Activated CD4-positive, alpha-beta T cell treated with anti-CD3 and anti-CD28 coated beads, Interleukin-10, Interleukin-2, amounts not matched to agents 100 ng/mL and 50 ng/mL, durations not matched to agents 16 hours and 8 hours (primary cell): ENCODE results near the gene LIPH.
"Not testable (repeated sequence)": the region's sequence is repeated elsewhere in the genome, so short reads cannot be mapped to it uniquely, and the experiment has no call there.

ENCODE experiments used
- DNase-seq: peaks from one replicate; pipeline ENCODE4 v3.0.0-alpha.2; 2020

LIPH gene

GRCh38 chr3:185484296-185484695 lies 68.1 kb downstream of the LIPH start:
- DNase-seq: no peak

GRCh38 chr3:185479373-185479945 lies 72.9 kb downstream of the LIPH start:
- DNase-seq: no peak

DNA sequence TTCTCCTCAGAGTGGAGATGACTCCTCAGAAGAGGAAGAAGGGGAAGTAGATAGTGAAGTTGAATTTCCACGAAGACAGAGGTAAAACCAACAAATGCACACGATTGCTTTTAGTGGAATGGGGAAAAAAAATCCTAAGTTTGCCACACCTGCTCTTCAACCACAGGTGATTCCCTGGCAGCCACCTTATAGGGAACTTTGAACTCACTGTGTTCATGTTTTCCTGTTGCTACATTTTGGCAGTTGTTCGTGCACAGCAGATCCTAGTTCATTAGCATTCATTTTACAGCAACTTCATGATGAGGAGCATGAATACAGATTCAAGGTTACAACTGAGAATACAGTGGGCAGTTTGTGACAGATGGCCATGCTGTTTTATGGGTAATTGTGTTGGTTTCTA lies 75.1 kb downstream of the LIPH start:
- no peak for DNase-seq

DNA sequence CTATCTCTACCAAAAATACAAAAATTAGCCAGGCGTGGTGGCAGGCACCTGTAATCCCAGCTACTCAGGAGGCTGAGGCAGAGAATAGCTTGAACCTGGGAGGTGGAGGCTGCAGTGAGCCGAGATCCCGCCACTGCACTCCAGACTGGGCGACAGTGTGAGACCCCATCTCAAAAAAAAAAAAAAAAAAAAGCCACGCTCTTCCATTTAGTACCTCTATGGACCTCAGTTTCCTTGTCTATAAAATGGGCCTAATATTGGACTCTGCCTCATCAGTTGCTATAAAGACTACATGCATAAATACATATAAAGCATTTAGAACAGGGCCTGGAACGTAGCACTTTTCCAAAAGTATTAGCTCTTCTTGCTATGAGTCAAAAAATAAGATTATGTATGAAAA lies 77.5 kb downstream of the LIPH start:
- not testable (repeated sequence) for DNase-seq

DNA sequence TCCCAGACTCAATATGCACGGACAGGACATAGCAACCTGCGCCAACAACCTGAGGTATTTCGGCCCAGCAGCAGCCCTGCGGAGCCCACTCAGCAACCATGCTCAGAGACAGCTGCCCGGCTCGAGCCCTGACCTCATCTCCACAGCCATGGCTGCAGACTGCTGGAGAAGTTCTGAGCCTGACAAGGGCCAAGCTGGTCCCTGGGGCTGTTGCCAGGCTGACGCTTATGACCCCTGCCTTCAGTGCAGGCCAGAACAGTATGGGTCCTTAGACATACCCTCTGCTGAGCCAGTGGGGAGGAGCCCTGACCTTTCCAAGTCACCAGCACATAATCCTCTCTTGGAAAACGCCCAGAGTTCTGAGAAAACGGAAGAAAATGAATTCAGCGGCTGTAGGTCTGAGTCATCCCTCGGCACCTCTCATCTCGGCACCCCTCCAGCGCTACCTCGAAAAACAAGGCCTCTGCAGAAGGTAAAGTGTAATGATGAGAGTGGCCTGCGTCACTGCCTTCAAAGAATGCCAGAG lies 79.0 kb downstream of the LIPH start:
- no peak for DNase-seq

DNA sequence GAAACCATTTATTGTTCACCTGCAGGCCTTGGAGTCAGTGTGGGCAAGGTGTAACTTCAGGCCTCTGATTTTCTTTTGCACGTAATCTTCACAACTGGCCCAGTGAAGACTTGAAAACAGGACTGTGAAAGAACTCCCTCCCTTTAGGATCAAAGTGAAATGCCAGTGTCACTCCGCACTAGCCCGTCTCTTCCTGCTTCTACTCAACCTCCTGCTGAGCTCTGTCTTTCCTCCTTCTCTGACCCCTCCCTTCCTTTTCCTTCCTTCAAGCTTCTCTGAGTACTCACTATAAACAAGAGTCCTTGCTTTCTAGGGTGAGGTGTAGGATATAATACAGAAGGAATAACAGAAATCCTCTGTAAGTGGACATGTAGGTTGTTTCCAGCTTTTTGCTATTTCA lies 82.1 kb downstream of the LIPH start:
- DNase-seq: no peak

- no peak for DNase-seq
Observed at GRCh38 chr3:185469542-185469941, 82.8 kb downstream of the LIPH start.

DNA sequence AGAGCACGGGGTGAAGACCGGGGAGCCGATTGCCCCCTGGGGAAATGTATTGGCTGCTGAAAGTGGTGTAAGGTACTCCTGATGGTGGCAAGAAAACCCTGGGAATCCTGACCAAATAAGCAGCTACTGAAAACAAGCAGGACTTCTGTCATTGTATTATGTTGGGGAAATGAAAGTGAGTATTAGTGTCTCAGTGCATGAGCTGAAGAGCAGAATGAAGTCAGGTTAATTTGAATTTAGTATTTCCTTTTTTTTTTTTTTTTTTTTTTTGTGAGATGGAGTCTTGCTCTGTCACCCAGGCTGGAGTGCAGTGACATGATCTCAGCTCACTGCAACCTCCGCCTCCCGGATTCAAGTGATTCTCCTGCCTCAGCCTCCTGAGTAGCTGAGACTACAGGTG lies 86.3 kb downstream of the LIPH start:
- DNase-seq: not testable (repeated sequence)

DNA sequence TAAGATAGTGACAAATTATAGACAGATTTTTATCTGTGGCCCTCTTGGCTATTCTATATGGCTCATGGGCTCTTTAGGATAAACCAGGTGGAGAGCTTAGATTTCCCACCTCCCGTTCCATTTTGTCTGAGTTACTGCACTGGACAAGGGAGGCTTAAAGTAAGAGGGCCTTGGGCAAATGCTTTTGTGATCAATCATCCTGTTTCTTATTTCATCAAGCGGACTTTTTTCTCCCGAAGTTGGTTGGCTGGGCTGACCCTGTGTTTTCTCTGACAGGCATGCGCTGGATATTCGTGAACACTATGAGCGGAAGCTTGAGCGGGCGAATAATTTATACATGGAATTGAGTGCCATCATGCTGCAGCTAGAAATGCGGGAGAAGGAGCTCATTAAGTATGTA lies 86.9 kb downstream of the LIPH start:
- no peak for DNase-seq

GRCh38 chr3:185460719-185461350 lies 91.6 kb downstream of the LIPH start:
- DNase-seq: no peak

GRCh38 chr3:185460309-185460708 lies 92.1 kb downstream of the LIPH start:
- DNase-seq: no peak

GRCh38 chr3:185457376-185457775 lies 95.0 kb downstream of the LIPH start:
- DNase-seq: no peak
